AG09309 (cell line): ENCODE data around the gene NOS1AP.

Experiments used
- DNase-seq: peaks from one replicate; pipeline ENCODE4 v3.0.0-alpha.2; 2010; ENCODE audit warnings: low read depth
- H3K4me3 ChIP-seq: 2 replicates; pipeline ENCODE4 v1.5.1; 2011; ENCODE audit warnings: mild to moderate bottlenecking, low read depth, low read length, moderate library complexity; ENCODE audit not compliant: control insufficient read depth
- TF ChIP-seq, protein P1 (sequence below): IDR thresholded peaks from 2 replicates; pipeline ENCODE4 v1.5.1; 2011; ENCODE audit warnings: mild to moderate bottlenecking, low read depth, low read length, inconsistent platforms; ENCODE audit not compliant: insufficient read depth, control insufficient read depth; ENCODE audit errors: missing control alignments

Gene NOS1AP

GRCh38 chr1:162315673-162316072 is 246.2 kb downstream of the NOS1AP start:
- no peak overlapping the region for H3K4me3 ChIP-seq
- TF ChIP-seq, protein P1, sequence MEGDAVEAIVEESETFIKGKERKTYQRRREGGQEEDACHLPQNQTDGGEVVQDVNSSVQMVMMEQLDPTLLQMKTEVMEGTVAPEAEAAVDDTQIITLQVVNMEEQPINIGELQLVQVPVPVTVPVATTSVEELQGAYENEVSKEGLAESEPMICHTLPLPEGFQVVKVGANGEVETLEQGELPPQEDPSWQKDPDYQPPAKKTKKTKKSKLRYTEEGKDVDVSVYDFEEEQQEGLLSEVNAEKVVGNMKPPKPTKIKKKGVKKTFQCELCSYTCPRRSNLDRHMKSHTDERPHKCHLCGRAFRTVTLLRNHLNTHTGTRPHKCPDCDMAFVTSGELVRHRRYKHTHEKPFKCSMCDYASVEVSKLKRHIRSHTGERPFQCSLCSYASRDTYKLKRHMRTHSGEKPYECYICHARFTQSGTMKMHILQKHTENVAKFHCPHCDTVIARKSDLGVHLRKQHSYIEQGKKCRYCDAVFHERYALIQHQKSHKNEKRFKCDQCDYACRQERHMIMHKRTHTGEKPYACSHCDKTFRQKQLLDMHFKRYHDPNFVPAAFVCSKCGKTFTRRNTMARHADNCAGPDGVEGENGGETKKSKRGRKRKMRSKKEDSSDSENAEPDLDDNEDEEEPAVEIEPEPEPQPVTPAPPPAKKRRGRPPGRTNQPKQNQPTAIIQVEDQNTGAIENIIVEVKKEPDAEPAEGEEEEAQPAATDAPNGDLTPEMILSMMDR, result no peak
- no peak for DNase-seq

DNA sequence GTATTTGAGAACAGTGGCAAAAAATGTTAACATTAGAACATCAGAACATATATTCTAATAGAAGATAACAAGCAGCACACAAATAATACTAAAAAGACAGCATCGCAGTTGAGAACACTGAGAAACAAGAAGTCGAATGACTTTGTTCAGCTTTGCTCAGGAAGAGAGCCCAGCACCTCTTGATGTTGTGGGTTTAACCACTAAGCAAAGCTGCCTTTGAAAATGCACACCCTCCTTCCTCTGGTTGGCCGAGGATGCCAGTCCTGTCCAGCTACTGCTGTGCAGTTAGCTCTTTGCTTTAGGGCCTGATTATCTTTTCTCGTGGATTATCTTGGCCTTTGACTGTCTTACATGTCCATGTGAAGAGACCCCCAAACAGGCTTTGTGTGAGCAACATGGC is 246.7 kb downstream of the NOS1AP start:
- TF ChIP-seq, protein P1, result no peak

GRCh38 chr1:162317621-162318020 is 248.1 kb downstream of the NOS1AP start:
- no peak for DNase-seq
- TF ChIP-seq, protein P1, result no peak
- H3K4me3 ChIP-seq, result no peak overlapping the region

More for the DNA sequence above, 246.7 kb downstream of the NOS1AP start:
- H3K4me3 ChIP-seq, result no peak overlapping the region
- DNase-seq, result no peak

DNA sequence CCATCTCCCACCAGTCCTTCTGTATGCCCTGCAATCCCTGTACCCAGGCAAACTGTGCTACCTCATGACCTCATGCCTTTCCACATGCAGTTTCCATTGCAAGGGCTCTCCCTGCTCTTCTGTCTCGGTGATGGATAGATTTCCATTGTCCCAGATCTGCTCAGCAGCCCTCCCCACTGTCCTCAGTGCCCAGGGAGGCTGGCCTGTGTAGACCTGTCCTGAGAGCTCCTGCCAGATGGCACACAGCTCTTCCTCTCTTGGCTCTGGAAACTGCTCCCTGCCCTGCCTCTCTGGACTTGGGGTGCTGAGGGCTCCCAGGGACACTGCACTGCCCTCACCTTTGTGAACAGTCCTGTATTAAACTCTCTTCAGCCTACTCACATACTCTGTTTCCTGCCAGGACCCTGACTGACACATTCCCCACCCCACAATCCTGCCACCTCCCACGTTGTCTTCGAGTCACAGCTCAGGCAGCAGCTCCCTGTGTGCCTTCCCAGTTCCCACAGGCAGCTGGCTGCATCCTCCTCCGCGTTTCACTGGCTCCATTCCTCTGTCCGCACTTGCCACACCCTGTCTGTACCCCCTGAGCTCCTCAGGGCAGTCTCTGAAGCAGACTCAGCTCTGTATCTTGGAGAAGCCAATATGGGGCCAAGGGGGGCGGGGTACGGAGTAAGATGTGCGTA is 250.1 kb downstream of the NOS1AP start:
- no peak overlapping the region for H3K4me3 ChIP-seq
- TF ChIP-seq, protein P1, result no peak
- no peak for DNase-seq

DNA sequence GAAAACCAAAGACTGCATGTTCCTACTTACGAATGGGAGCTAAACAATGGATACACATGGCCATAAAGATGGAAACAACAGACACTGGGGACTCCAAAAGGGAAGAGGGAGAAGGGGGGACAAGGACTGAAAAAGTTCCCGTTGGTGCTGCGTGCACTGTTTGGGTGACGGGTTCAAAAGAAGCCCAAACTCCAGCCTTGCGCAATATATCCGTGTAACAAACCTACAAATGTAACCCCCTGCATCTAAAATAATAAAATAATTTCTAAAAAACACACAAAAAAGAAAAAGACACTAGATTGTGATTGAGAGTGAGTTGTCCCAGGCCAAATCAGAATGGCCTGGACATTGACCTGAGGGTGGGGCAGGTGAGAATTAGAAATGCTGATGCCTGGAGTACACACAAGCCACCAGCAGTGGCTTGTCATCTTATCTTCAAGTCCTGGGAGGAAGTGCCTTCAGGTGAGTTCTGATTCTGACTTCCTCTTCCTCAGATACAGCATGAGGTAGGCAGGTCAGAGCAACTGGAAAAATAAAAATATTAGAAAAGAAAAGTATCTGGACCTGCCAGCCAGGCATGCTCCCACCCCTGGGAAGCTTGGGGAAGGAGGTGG is 252.4 kb downstream of the NOS1AP start:
- TF ChIP-seq, protein P1, result no peak
- DNase-seq, result no peak
- no peak overlapping the region for H3K4me3 ChIP-seq

DNA sequence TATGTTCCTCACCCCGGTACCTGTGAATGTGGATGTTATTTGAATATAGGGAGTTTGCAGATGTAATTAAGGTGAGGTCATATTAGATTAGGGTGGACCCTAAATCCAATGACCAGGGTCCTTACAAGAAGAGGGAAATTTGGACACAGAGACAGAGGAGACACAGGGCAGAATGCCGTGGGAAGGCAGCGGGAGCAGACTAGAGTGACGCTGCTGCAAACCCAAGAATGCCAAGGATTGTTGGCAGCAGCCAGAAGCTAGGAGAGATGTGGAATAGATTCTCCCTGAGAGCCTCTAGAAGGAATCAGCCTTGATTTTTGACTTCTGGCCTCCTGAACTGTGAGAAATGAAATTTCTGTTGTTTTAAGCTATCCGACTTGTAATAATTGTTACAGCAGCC is 253.5 kb downstream of the NOS1AP start:
- no peak overlapping the region for H3K4me3 ChIP-seq
- no peak for DNase-seq
- TF ChIP-seq, protein P1, result no peak

GRCh38 chr1:162324396-162324795 is 254.9 kb downstream of the NOS1AP start:
- TF ChIP-seq, protein P1, result no peak
- no peak for DNase-seq
- H3K4me3 ChIP-seq, result no peak overlapping the region
